GM21723 (cell line): ENCODE measurements around the gene CCNQ.
A peak's percentile ranks its signal among the peaks of the same experiment; 100 is the strongest.

Experiments
- ATAC-seq: cut with Tn5 transposase; IDR thresholded peaks from one replicate; pipeline ENCODE4 v1.9.1; 2021; ENCODE audit warnings: mild to moderate bottlenecking, moderate library complexity; ENCODE audit not compliant: unreplicated experiment

CCNQ gene

DNA sequence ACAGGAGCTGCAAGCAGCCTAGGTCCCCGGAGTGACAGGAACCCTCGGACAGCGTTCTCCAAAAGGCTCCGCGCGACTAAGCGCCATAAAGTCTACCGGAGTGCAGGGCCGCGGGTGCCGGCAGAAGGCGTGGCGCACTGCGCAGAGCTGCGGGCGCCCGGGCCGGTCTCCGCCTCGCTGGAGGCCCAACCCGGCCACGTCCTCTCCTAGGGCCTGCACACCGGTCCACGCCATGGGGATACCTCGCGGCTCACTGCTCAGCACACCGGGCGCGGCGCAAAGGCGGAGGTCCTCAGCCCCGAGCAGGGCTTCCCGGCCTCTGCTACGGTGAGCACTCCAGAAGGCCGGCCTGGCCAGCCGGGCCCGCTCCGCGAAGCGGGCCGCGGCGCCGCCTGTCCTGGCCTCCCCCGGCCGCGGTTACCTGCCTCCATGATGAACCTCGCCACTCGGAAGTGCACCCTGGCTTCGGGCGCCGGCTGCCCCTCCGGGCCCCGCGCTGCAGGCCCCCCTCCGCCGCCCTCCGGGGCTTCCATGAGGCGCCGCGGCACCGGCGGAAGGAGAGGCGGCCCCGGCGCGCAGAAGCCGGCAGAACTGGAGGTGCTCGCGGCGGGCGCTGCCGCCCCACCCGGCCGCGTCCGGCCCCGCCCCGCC lies at the start of gene CCNQ:
Gene CCNQ, minus strand, starts transcription at position 599 of the 651 bp plus-strand sequence. Its CDS starts 66 bp downstream, at position 533.
- peak; percentile 61 for ATAC-seq

DNA sequence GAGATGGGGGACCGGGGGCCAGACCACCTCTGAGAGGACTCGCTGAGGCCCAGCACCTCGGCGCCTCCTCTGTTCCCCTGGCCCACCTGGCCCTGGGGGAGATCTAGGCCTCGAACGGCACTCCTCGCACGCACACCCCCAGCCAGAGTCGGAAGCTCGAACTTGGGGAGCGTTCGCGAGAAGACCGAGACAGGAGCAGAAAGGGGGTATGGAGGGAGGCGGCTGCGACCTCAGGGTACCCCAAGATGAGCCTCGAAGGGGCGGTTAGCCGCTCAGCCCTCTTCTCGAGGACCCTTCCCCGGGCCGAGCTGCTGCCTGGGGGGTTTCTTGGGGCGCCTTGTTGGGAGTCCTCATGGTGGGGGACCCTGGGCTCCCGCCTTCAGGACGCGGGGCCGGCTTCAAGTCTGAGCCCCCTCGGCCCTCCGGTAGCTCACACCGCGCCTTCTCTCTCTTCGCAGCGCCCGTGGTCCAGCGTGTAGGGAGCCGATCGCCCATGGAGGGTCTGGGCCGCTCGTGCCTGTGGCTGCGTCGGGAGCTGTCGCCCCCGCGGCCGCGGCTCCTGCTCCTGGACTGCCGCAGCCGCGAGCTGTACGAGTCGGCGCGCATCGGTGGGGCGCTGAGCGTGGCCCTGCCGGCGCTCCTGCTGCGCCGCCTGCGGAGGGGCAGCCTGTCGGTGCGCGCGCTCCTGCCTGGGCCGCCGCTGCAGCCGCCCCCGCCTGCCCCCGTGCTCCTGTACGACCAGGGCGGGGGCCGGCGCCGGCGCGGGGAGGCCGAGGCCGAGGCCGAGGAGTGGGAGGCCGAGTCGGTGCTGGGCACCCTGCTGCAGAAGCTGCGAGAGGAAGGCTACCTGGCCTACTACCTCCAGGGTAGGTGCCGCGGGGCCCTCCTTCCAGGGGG lies 48.8 kb upstream of the CCNQ start:
- ATAC-seq, result no peak

DNA sequence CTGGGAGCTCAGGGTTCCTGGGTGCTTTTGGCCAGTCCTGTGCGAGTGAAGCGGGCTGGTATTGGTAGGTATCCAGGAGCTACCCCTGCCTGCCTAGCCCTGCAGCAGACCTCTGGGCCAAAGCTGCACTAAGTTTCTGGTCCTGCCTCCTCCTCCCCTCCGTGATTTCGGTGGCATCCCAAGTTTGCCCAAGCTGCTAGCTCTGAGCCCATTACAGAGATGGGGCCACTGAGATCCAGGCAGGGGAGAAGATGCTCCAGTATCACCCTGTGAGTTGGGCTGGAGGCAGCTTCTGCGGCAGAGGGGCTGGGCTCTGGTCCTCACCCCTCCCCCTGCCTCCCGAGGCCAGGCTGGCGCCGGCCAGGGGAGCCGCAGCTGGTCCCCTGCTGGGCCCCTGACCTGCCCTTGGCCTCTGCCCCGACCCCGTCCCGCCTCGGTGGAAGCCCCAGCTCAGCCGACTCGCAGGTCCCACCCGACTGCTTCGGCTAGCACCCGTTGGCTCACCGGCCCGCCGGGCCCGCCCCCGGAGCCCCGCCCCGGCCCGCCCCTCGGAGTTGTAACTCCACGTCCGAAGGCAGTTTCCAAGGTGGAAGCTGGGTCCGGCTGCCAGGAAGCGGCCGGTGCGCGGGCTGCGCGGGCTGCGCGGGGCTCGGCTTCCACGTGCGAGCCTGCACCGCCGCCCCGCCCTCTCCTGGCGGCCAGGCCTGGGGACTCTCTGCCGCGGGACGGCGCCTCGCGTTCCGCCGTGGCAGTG lies 47.9 kb upstream of the CCNQ start, which contains the start of gene DUSP9:
Gene DUSP9, plus strand, starts transcription at position 584 of the 754 bp plus-strand sequence. CDS start 751 bp downstream, outside the sequence.
- ATAC-seq, result no peak

DNA sequence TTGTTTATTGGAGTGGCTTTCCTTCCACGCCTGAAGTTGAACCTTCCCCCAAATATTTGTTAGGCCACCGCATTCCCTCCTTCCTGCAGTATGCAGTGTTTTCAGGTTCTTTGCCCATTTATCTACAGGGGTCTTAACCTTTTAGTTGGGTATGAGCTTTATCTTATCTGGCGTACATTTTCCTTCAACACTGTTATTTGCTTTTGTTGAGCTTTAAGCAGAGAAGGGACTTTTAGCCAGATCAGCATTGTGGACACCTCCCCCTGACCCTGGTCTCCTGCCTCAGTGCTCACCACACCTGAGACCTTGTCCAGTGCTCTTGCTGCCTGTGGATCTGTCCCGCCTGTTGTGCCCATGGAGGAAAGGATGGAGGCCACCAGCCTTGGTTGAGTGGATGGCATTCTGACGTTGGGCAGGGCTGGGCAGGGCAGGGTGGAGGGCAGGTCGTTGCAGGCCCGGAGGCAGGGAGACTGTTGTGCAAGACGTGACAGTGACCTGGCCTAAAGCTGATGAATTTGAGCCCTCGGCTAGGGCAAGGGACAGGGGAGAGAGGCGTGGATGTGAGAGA lies 47.1 kb upstream of the CCNQ start:
- ATAC-seq, result no peak

DNA sequence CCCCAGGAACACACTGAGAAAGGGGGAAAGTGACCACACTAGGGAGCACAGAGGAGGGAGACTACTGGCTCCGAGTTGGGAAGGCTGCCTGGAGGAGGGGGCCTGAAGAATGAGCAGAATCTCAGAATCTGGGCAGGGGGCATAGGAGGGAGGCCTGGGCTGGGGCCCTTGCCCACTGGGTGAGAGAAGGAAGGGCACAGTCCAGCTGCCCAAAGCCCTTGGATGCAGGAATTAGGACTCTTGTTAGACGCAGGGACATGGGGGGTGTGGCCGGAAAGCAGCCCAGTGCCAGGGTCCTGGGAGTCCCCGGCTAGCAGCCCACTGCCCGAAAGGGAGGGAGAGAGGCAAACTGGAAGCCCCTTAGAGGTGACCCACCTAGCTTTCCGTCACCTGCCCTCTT lies 46.2 kb upstream of the CCNQ start:
- no peak for ATAC-seq

DNA sequence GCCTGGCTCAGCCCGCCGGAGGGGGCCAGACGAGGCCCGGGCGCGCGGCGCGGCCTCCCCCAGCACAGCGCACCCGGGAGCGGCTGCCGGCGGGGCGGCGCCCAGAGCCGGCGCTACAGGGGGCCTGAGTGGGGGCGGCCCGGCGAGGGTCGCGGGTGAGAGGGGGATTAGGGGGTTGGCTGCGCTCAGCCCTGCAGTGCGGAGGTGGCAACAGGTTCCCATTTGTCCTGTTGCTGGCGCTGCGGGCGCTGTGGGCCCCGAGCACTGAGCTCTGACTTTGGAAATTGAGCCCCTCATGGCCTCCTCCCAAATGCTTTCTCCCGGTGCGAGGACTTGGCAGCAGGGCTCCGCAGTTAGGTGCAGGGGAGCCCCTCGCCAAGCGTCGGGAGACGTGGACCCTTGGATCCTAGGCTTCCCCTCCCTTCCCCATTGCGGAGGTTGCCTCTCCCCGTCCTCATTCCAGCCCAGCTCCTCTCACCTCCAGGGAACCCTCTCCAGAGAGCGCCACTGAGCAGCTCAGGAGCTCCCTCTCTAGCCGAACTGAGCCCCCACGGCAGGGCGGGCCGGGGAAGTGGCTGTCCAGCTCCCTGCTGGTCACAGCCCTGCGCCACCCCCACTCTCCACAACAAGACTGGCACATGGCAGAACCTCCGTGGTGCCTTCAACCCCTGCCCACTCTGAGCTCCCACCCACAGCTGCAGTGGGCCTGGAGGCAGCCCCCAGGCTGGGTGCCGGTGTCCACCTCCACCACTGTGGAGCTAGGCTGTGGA lies 45.6 kb upstream of the CCNQ start:
- no peak for ATAC-seq

DNA sequence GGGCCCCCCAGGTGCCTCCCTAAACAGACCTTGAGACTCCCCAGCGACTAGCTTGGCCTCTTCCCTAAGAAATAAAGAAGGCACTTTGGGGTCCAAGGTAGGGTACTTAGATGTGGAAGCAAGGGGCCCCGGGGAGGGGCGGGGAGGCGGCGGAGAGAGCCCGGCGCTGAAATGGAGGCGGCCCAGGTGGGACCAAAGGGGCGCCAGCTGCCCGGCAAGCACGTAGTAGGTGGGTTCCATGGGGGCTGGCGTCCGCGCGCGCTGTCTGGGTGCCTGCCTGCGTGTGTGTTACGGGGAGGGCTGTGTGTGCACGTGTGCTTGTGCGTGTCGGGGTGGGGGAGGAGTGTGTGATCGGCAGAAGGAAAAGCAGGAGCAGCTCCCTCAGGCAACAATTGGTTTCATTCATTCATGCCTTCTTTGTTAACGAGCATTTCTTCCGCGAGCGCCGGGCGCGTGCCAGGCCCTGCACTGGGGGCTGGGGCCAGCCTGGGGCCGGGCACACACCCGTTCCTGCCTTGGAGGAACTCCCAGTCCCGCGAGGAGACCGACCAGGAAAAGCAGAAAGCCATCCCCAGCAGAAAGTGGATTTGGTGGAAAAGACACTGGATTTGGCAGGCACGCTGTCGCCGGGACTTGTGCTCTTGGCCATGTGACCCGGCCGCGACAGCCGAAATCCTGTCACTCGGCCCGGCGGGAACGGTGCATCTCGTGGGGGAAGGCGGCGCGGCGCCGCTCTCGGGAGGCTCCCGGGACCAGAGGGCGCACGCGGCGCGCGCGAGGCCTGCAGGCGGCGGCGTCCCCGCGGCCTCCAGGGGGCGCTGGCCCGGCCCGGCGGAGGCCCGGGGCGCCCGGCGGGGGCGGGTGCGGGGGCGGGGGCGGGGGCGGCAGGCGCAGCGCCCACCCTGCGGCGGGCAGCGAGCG lies 44.8 kb upstream of the CCNQ start:
- ATAC-seq, result no peak

DNA sequence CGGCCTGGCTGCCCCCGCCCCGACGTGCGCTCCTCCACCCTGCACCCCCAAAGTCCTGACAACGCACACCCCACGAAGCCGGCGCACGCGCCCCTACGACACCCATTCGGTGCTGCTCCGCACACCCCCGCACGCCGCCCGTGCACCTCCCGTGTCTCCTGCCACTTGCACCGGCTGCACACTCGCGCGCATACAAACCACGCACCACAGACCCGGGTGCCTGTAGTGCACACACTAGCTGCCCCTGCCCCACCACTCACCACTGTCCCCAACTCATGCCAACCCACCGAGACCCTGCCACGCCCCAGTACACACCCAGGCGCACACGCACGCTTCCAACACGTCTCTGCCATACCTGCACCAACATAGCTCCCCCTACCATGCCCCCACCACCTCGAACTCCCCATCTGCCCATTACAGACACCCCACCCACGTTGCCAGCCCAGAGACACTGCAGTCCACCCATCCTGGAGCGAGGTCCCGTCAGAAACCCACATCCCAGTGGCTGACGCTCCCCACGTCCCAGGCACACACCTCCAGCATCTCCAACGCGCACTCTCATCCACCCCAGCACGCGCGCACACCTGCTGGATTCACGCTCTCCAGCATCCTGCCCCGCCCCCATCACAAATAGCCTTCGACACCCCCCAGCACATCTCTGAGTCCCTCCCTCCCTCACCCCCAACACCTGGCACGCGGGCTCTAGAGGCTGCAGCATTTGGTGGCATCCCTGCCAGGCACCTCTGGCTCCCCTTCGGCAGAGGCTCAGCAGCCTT lies 43.9 kb upstream of the CCNQ start:
- no peak for ATAC-seq

DNA sequence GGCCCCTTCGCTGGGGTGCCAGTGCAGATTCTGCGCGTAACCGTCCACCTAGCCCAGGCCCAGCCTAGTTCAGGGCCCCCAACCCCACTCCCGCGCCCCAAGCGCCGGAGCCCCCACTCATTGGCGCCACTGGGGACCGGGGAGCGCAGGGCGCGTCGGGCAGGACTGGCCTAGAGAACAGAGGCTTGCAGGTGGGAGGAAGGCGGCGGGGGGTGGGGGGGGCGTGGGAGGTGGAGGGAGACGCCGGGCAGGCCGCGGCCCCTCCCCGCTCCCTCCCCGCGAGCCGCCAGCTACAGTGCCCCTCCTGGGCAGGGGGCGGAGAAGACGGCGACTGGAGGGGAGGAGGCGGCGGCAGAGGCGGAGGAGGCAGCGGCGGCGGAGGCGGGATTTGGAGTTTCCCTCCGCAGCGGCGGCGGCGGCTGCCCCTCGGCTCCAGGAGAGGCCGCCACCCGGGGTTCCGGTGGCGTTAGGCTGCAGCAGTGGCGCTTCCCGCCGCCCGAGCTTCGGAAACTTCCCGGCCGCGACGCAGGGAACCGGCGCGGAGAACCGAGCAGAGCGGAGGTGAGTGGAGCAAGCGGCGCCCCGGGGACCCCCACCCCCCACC lies 43.2 kb upstream of the CCNQ start:
- ATAC-seq, result no peak

DNA sequence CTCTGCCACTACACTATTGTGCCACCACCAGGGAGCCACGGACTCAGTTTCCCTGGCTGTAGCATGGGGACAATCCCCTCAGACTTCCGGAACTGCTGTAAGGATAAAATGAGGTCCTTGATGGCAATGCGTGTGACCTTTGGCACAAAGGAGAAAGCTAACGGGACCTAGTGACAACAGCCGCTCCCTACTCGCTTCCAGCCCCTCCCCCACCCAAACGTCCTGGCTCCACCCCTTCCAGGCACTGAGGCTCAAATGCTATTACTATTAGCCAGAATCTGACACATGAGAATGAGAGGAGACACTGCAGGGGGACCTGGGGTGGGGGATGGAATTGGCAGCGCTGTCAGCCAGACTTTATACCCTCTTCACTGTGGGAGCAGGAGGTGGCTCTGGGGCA lies 42.7 kb upstream of the CCNQ start:
- ATAC-seq, result no peak

DNA sequence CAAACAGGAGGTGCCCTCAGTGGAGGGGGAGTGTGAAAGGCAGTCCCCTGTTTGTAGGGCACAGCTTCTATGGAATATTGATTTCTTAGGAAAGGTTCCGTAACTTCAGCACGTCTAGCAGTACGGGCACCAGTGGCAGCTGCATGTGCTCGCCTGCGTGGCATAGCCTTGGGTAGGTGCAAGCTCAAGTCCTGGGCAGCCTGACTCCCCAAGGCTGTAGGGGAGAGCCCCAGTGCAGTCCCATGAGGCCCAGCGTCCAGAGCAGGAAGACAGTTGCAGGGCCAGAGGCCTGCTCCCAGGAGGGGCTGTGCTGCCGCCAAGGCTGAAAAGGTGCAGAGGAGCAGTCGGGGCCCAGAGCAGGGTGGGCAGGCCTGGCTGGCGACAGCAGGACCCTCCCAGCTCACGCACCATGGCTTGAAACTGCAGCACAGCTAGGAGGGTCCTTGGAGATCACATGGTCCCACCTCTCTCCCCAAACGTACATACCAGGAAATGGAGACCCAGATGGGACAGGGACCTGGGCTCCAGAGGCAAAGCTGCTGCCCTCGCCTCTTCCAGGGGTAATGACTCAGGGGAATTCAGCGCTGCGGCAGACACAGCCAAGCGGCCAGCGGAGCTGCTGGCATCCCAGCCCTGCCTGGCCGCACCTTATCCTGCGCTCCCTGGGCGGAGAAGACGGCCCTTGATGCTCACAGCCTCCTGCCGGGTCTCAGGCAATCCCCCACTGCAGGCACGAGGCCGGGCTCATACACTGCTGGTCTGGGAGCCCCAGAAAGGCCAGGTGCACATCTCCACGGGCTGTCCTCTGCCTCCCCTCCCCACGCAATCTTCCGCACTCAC lies 42.0 kb upstream of the CCNQ start:
- ATAC-seq, result no peak

DNA sequence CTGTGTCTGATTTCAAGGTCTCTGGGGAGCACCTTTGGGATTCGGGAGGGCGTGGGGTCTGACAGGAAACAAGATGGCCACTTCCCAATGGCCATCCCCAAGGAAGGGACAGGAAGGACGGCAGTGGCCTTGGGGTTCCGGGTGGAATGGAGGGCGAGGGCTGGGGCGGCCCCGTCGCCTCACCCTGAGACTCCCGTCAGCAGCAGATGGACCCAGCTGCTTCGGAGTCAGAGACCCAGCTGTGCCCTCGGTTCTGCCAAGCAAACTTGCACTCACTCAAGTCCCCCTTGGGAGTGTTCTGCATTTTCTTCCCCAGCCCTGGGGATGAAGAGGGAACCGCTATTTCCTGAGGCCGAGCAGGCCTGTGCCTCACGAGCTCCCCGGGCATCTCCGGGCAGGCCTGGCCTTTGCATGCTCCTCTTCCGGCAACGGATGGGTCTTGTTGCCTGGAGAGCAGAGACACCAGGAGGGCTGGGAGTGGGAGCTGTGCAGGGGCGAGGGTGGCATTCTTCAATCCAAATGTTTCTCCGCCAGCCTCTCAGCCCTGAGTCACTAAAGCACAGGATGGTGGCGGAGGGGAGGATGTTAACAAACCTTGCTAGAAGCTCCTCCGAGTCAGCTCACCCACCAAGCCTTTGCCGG lies 41.2 kb upstream of the CCNQ start:
- ATAC-seq, result no peak

DNA sequence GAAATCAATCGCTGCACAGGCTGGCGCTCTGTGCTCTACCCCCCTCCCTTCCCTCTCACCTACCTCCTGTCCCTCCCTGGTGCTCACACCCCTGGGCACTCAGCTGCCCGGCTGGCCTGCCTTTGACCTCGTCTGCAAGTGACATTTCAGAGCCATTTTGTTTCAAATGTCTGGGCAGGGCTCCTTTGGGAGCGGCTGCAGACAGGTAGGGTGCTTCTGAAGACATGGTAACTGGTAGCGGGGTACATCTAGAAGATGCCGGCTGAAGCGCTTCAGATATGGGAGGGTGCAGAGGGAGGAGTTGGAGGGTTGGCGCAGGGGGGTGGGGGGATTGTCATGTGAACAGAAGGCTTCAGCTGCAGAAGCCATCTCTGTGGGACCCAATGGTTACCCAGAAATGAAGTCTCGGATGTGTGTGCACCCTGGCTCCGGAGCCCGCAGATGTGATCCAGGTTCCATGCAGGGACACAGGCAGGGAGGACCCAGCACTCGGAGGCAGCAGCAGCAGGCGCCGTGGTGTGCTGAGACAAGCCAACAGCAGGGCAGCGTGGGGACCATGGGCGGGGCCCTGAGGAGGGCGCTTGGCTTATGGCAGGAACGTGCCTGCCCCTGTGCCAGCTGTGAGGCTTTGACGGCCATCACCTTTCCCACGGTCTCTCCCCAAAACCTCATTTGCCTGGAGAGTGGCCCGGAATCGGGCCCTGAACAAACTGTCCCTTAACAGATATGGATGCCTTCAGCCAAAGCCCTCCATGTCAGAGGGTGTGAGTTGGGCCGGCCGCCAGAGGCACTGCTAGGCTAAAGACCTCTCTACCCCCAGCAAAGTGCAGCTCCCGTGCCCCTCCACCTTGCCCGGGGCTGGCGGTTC lies 40.5 kb upstream of the CCNQ start:
- no peak for ATAC-seq

DNA sequence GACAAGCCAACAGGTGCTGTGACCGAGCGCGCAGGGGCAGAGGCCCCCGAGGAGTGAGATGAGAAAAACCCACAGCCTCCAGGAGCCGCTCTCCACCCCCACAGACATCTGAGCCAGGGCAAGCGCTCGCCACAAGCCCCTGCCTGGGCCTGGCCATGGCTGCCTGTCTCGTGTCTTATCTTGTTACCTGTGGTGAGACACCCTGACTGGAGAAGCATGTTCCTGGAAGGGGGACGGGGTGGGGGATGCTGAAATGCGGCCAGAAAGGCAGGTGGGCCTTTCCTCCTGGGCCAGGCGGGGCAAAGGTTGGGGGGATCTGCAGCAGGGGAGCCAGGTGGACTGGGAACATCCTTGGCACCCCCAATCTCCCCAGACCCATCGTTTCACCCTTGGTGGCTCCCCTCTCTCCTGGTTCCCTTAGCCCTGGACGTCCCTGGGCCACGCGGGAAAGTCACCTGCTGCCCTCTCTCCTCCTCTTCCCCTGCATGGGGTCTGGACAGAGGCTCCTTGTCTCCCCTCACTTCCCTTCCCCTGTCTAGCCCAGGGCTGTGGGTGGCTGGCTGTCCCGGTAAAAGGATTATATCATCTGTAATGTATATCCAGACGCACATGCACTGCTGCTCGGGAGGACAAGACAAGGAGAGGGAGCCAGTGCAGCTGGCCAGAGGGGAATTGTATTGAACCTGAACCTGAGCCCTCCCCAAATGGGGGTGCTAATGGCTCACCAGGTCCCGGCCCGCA lies 39.7 kb upstream of the CCNQ start:
- no peak for ATAC-seq

DNA sequence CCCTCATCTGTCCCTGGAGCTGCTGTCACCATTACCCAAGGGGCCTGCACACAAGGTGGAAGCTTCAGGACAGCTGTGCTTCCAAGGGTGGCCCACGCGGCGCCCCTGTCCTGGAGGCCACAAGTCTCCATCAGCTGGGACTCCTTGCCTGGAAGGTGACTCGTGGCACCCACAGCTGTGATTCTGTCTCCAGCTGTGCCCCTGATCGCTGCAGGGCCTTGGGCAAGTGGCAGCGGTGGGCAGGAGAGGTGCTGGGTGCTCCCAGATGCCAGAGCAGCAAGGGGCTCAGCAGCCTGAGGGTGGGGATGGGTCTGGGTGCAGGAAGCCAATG lies 39.1 kb upstream of the CCNQ start:
- ATAC-seq, result no peak
